Measurements from ENCODE around the gene CHD6. TPM values are rescaled to one million over a fixed set of nuclear protein-coding genes. Genes with fewer than 3 reads are reported as not detected.

Gene CHD6
- total and polyA plus RNA-seq, 7 donors, result 2.4 to 40.2 (median 29.9) TPM

DNA sequence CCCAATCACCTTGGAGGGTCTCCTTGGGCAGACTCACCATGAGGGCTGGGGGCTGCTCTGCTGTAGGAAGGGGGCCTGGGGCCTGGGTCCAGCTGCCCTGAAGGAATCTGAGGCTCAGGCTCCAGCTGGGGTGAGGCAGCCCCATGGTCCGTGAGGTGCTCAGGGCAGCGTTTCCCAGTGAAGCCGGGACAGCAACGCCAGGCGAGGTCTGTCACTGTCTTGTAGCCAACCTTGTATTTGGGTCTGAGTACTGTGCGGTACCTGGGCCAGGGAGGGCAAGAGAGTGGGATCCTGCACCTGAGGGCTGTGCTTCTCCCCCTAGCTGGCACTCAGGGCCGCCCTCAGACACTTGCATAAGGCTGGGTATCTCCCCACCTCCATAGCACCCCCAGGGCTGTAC, 254.6 kb downstream of the CHD6 start:
- Histone ChIP-seq H3K36me3 (peaks cover 0 to 2% (median 0%) of the 10 kb centered on the region in 4 donors), H3K27me3 (peaks cover 9 to 48% (median 35%) of the 10 kb centered on the region in 3 donors), H3K27ac (no peak overlapping the region), H3K4me1 (peaks cover 0 to 14% (median 13%) of the 10 kb centered on the region in 4 donors), H3K9me3 (no peaks in the 10 kb centered on the region), H3K4me3 (no peak overlapping the region)
- intact Hi-C loops (cut with DNase I), result no loop called here
- TF ChIP-seq POLR2AphosphoS5 (IDR thresholded peaks at IDR 0.05) (no peak), CTCF (IDR thresholded peaks at IDR 0.05) (no peak)
- WGBS, 2 donors, result 87 to 92% methylated on average over 7 of the region's 7 CpGs
- DNase-seq, result no peak

DNA sequence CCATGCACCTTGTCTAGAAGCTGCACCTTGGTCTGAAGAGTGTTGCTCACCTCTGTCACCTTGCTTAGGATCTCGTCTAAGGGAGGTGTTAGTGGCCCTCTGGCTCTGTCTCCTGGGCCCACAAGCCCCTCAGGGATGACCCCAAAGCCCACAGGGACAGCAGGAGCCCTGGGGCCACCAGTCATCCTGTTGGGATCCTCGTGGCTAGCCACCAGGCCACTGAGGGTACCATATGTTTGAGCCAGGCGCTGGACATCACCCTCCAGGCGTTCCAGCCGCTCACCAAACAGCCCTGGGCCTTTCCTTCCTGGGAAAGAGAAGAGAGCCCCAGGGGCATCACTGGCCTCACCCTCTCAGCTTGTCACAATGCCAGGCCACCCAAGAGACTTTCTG, 255.4 kb downstream of the CHD6 start:
- intact Hi-C loops (cut with DNase I), result no loop called here
- Histone ChIP-seq H3K4me3 (no peak overlapping the region), H3K27ac (no peak overlapping the region), H3K36me3 (peaks cover 0 to 8% (median 0%) of the 10 kb centered on the region in 4 donors), H3K27me3 (peaks cover 9 to 41% (median 30%) of the 10 kb centered on the region in 3 donors), H3K4me1 (peaks cover 0 to 14% (median 13%) of the 10 kb centered on the region in 4 donors), H3K9me3 (no peaks in the 10 kb centered on the region)
- DNase-seq, result no peak
- 71 to 86% methylated on average over 5 of the region's 5 CpGs for WGBS, 2 donors
- TF ChIP-seq POLR2AphosphoS5 (IDR thresholded peaks at IDR 0.05) (no peak), POLR2A (IDR thresholded peaks at IDR 0.05) (no peak)

- 67 to 83% methylated on average over 45 of the region's 45 CpGs for WGBS, 2 donors
- H3K27ac ChIP-seq, result no peak overlapping the region
- H3K4me3 ChIP-seq, result no peak overlapping the region
- H3K27me3 ChIP-seq, result peaks cover 9 to 34% (median 24%) of the 10 kb centered on the region in 3 donors
- peaks cover 0 to 14% (median 12%) of the 10 kb centered on the region in 4 donors for H3K4me1 ChIP-seq
- TF ChIP-seq CTCF (IDR thresholded peaks at IDR 0.05) (no peak), POLR2AphosphoS5 (IDR thresholded peaks at IDR 0.05) (no peak), EP300 (IDR thresholded peaks at IDR 0.05) (no peak), POLR2A (IDR thresholded peaks at IDR 0.05) (no peak)
- intact Hi-C loops (cut with DNase I), result no loop called here
- no peak for DNase-seq
- H3K9me3 ChIP-seq, result no peaks in the 10 kb centered on the region
- H3K36me3 ChIP-seq, result peaks cover 0 to 15% (median 0%) of the 10 kb centered on the region in 4 donors
Measured at GRCh38 chr20:41361757-41362747, 256.1 kb downstream of the CHD6 start.

- intact Hi-C loops (cut with DNase I), result no loop called here
- H3K36me3 ChIP-seq, result peaks cover 0 to 15% (median 0%) of the 10 kb centered on the region in 4 donors
- H3K27ac ChIP-seq, result no peak overlapping the region
- no peak for TF ChIP-seq POLR2AphosphoS5 (IDR thresholded peaks at IDR 0.05)
- no peak for TF ChIP-seq CTCF (IDR thresholded peaks at IDR 0.05)
- TF ChIP-seq EP300 (IDR thresholded peaks at IDR 0.05), result no peak
- TF ChIP-seq POLR2A (IDR thresholded peaks at IDR 0.05), result no peak
- H3K4me1 ChIP-seq, result peaks cover 0 to 6% (median 6%) of the 10 kb centered on the region in 4 donors
- WGBS, 2 donors, result 88 to 90% methylated on average over 22 of the region's 22 CpGs
- H3K9me3 ChIP-seq, result no peaks in the 10 kb centered on the region
- peaks cover 6 to 26% (median 17%) of the 10 kb centered on the region in 3 donors for H3K27me3 ChIP-seq
- no peak for DNase-seq
- no peak overlapping the region for H3K4me3 ChIP-seq
Measured at GRCh38 chr20:41360831-41361756, 257.1 kb downstream of the CHD6 start.

All from sigmoid colon (tissue), 7 donors.